ENCODE measurements around the gene ASAP2. TPM values are rescaled to one million over a fixed set of nuclear protein-coding genes. Genes with fewer than 3 reads are reported as not detected.
A peak's percentile ranks its signal among the peaks of the same experiment; 100 is the strongest.

Gene ASAP2
- total and polyA plus RNA-seq, 9 of the 15 experiments (the other 6 are each of a cell fraction or from before 2014, with no cell fraction given): 0.06 to 4.3 (median 3.1) TPM

DNA sequence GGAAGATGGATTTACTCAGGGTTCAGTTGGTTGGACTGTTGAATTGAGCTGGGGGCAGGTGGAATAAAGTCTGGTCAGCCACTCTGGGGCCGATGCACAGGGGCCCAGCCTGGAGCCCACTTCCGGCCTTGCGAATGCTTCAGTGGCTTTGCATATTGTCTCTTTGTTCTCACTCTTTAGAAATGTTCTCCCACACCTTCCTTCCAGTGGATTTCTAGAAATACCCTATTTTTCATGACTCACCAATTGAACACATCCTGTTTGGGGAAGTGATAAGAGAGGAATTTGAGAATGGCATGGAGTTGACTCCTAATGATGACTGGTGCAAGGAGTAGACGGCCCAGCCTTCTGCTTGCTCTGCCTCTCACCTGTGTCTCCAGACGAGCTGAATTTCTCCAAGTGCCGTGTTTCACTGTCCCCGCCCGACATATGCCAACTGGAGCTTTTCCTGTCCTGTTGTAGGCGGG, 28.1 kb downstream of the ASAP2 start (continued):
- TF ChIP-seq, protein P1, sequence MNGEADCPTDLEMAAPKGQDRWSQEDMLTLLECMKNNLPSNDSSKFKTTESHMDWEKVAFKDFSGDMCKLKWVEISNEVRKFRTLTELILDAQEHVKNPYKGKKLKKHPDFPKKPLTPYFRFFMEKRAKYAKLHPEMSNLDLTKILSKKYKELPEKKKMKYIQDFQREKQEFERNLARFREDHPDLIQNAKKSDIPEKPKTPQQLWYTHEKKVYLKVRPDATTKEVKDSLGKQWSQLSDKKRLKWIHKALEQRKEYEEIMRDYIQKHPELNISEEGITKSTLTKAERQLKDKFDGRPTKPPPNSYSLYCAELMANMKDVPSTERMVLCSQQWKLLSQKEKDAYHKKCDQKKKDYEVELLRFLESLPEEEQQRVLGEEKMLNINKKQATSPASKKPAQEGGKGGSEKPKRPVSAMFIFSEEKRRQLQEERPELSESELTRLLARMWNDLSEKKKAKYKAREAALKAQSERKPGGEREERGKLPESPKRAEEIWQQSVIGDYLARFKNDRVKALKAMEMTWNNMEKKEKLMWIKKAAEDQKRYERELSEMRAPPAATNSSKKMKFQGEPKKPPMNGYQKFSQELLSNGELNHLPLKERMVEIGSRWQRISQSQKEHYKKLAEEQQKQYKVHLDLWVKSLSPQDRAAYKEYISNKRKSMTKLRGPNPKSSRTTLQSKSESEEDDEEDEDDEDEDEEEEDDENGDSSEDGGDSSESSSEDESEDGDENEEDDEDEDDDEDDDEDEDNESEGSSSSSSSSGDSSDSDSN (IDR thresholded peaks at IDR 0.05; ENCODE audit: borderline replicate concordance in 1 of 2, low read depth in 2 of 2, low read length in 2 of 2): no peak
- TF ChIP-seq, protein P2, sequence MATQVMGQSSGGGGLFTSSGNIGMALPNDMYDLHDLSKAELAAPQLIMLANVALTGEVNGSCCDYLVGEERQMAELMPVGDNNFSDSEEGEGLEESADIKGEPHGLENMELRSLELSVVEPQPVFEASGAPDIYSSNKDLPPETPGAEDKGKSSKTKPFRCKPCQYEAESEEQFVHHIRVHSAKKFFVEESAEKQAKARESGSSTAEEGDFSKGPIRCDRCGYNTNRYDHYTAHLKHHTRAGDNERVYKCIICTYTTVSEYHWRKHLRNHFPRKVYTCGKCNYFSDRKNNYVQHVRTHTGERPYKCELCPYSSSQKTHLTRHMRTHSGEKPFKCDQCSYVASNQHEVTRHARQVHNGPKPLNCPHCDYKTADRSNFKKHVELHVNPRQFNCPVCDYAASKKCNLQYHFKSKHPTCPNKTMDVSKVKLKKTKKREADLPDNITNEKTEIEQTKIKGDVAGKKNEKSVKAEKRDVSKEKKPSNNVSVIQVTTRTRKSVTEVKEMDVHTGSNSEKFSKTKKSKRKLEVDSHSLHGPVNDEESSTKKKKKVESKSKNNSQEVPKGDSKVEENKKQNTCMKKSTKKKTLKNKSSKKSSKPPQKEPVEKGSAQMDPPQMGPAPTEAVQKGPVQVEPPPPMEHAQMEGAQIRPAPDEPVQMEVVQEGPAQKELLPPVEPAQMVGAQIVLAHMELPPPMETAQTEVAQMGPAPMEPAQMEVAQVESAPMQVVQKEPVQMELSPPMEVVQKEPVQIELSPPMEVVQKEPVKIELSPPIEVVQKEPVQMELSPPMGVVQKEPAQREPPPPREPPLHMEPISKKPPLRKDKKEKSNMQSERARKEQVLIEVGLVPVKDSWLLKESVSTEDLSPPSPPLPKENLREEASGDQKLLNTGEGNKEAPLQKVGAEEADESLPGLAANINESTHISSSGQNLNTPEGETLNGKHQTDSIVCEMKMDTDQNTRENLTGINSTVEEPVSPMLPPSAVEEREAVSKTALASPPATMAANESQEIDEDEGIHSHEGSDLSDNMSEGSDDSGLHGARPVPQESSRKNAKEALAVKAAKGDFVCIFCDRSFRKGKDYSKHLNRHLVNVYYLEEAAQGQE (IDR thresholded peaks at IDR 0.05; ENCODE audit: borderline replicate concordance): no peak
- TF ChIP-seq, protein P2 (CRISPR knock-in tag; IDR thresholded peaks at IDR 0.05; ENCODE audit: low read depth): no peak
- TF ChIP-seq, protein P3, sequence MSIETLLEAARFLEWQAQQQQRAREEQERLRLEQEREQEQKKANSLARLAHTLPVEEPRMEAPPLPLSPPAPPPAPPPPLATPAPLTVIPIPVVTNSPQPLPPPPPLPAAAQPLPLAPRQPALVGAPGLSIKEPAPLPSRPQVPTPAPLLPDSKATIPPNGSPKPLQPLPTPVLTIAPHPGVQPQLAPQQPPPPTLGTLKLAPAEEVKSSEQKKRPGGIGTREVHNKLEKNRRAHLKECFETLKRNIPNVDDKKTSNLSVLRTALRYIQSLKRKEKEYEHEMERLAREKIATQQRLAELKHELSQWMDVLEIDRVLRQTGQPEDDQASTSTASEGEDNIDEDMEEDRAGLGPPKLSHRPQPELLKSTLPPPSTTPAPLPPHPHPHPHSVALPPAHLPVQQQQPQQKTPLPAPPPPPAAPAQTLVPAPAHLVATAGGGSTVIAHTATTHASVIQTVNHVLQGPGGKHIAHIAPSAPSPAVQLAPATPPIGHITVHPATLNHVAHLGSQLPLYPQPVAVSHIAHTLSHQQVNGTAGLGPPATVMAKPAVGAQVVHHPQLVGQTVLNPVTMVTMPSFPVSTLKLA (conservative IDR thresholded peaks at IDR 0.05): no peak
- TF ChIP-seq ARNT (IDR thresholded peaks at IDR 0.05) (no peak), XRCC3 (IDR thresholded peaks at IDR 0.05) (no peak), SPI1 (IDR thresholded peaks at IDR 0.05; ENCODE audit: borderline replicate concordance, low read depth, low read length) (peak; percentile 63), CCAR2 (IDR thresholded peaks at IDR 0.05; ENCODE audit: low read depth, low read length) (no peak), PHB2 (IDR thresholded peaks at IDR 0.05; ENCODE audit: low read depth) (no peak), SMARCA5 (IDR thresholded peaks at IDR 0.05) (no peak)
- TF ChIP-seq, protein P4, sequence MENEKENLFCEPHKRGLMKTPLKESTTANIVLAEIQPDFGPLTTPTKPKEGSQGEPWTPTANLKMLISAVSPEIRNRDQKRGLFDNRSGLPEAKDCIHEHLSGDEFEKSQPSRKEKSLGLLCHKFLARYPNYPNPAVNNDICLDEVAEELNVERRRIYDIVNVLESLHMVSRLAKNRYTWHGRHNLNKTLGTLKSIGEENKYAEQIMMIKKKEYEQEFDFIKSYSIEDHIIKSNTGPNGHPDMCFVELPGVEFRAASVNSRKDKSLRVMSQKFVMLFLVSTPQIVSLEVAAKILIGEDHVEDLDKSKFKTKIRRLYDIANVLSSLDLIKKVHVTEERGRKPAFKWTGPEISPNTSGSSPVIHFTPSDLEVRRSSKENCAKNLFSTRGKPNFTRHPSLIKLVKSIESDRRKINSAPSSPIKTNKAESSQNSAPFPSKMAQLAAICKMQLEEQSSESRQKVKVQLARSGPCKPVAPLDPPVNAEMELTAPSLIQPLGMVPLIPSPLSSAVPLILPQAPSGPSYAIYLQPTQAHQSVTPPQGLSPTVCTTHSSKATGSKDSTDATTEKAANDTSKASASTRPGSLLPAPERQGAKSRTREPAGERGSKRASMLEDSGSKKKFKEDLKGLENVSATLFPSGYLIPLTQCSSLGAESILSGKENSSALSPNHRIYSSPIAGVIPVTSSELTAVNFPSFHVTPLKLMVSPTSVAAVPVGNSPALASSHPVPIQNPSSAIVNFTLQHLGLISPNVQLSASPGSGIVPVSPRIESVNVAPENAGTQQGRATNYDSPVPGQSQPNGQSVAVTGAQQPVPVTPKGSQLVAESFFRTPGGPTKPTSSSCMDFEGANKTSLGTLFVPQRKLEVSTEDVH (IDR thresholded peaks at IDR 0.05; ENCODE audit: low read depth, partially characterized antibody): no peak
- TF ChIP-seq, protein P5, sequence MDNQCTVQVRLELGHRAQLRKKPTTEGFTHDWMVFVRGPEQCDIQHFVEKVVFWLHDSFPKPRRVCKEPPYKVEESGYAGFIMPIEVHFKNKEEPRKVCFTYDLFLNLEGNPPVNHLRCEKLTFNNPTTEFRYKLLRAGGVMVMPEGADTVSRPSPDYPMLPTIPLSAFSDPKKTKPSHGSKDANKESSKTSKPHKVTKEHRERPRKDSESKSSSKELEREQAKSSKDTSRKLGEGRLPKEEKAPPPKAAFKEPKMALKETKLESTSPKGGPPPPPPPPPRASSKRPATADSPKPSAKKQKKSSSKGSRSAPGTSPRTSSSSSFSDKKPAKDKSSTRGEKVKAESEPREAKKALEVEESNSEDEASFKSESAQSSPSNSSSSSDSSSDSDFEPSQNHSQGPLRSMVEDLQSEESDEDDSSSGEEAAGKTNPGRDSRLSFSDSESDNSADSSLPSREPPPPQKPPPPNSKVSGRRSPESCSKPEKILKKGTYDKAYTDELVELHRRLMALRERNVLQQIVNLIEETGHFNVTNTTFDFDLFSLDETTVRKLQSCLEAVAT (IDR thresholded peaks at IDR 0.05): no peak
